Nephron progenitor cell (in vitro differentiated cells): ENCODE data around the gene RHOBTB3.

Experiments used
- DNase-seq: peaks from one replicate; pipeline ENCODE4 v3.0.0; 2021
- H3K27ac Mint-ChIP-seq: 2 replicates; pipeline ENCODE4 v1.8.0; 2021; ENCODE audit warnings: mild to moderate bottlenecking, moderate library complexity, mixed read lengths
- H3K27me3 Mint-ChIP-seq: 2 replicates; pipeline ENCODE4 v1.8.0; 2021; ENCODE audit warnings: mild to moderate bottlenecking, low read depth, mixed read lengths; ENCODE audit not compliant: poor library complexity
- H3K36me3 Mint-ChIP-seq: 2 replicates; pipeline ENCODE4 v1.8.0; 2021; ENCODE audit warnings: low read depth, mixed read lengths
- H3K4me1 Mint-ChIP-seq: 2 replicates; pipeline ENCODE4 v1.8.0; 2021; ENCODE audit warnings: mixed read lengths
- H3K4me3 Mint-ChIP-seq: 2 replicates; pipeline ENCODE4 v1.8.0; 2021; ENCODE audit warnings: mild to moderate bottlenecking, moderate library complexity, mixed read lengths
- H3K9me3 Mint-ChIP-seq: 2 replicates; pipeline ENCODE4 v1.8.0; 2021; ENCODE audit warnings: mild to moderate bottlenecking, moderate library complexity, mixed read lengths
- CTCF ChIP-seq: fragments of 200-600 bp; sonication (generic); IDR thresholded peaks from 2 replicates; pipeline ENCODE4 v1.5.0; 2021; ENCODE audit warnings: antibody characterized with exemption

Gene RHOBTB3

DNA sequence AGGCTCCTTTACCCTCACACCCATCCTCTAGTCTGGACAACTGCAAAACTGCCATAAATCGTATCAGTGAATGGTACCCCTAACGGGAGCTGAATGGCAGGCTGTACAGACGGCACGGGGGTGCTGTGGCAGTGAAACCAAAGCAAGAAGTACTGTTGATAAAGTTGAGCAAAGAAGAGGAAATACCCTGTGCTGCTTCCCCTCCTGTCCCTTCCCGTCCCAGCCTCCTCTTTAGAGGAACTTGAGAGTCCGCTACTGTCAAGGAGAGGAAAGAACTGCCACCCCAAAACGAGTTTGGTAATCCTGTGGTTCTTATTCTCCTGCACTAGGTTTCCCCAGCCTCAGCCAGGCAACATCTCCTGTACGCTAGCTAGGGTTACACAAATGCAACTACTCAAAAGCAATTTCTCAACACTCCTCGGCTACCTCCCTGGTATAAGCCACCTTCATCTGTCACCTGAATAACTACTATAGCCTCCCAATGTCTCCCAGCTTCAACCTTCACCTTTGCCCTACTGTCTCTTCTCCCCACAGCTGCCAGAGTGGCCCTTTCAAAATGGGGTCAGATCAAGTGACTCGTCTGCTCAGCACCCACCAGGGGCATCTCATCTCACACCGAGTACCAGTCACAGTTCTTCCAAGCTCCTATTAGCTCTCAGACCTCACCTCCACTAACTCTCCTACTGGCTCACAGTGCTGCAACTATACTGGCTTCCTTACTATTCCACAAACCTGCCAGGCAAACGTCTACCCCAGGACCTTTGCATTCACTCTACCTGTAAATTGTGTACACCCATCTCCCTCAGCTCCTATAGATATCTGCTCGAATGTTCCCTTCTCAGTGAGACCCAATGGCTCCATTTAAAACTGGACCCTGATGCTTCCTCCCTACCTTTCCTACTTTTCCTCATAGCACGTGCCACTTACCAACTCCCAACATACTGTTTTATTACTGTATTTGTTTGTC is 87.3 kb downstream of the RHOBTB3 start:
- H3K4me1 Mint-ChIP-seq, result peaks cover 55% of the 10 kb centered on the region
- no peaks in the 10 kb centered on the region for H3K27me3 Mint-ChIP-seq
- H3K4me3 Mint-ChIP-seq, result peak overlapping the region; percentile 51
- peaks cover 26% of the 10 kb centered on the region for H3K36me3 Mint-ChIP-seq
- H3K9me3 Mint-ChIP-seq, result no peaks in the 10 kb centered on the region
- TF ChIP-seq CTCF, result no peak
- DNase-seq, result no peak
- H3K27ac Mint-ChIP-seq, result peak overlapping the region; percentile 76

DNA sequence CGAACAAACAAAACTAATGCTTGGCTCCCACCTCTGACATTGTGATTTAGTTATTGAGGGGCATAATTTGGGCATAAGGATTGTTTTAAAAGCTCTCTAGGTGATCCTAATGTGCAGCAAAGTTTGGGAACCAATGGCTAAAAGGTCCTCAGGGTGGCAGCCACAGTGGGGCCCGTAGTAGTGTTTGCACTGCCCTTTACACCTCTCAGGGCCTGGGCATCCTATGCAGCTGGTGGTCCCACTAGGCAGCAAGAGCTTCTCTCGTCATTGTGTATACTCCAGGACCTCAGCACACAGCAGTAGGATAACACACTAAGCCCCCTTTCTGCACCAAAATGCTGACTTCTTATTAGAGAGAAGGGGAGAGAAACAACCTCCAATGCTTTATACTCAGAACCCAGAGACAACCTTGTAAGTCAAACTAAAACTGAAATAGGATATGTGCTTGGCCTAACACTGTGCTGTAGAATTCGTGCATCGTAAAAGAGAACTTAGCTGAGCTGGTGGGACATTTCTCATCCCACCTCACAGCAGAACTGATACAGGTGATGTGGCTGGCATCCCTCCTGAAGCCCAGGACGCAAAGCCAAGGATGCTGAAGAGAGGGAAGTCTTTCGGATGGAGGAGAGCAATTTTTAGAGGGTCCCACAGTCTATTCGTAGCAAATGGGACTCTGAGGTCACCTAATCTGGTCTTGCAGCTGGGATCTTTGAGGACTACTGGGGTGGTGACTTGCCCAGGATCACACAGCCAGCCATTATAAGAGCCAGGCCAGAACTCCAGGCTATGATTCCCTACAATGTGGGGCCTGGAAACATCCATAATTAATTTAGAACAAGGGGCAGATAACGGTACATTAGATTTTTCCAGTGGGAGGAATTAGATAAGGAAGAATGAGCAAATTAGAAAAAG is 90.2 kb downstream of the RHOBTB3 start:
- no peak for DNase-seq
- Mint-ChIP-seq H3K27ac (peak overlapping the region; percentile 96), H3K36me3 (peaks cover 2% of the 10 kb centered on the region), H3K9me3 (no peaks in the 10 kb centered on the region), H3K27me3 (peaks cover 4% of the 10 kb centered on the region), H3K4me3 (peak overlapping the region; percentile 94), H3K4me1 (peaks cover 74% of the 10 kb centered on the region)
- no peak for TF ChIP-seq CTCF

- no peaks in the 10 kb centered on the region for H3K9me3 Mint-ChIP-seq
- H3K36me3 Mint-ChIP-seq, result no peaks in the 10 kb centered on the region
- peak overlapping the region; percentile 96 for H3K27ac Mint-ChIP-seq
- H3K4me1 Mint-ChIP-seq, result peaks cover 69% of the 10 kb centered on the region
- DNase-seq, result peak; percentile 65
- H3K4me3 Mint-ChIP-seq, result peak overlapping the region; percentile 94
- H3K27me3 Mint-ChIP-seq, result peaks cover 4% of the 10 kb centered on the region
- TF ChIP-seq CTCF, result no peak
Measured at GRCh38 chr5:95822043-95822541, 91.0 kb downstream of the RHOBTB3 start.

DNA sequence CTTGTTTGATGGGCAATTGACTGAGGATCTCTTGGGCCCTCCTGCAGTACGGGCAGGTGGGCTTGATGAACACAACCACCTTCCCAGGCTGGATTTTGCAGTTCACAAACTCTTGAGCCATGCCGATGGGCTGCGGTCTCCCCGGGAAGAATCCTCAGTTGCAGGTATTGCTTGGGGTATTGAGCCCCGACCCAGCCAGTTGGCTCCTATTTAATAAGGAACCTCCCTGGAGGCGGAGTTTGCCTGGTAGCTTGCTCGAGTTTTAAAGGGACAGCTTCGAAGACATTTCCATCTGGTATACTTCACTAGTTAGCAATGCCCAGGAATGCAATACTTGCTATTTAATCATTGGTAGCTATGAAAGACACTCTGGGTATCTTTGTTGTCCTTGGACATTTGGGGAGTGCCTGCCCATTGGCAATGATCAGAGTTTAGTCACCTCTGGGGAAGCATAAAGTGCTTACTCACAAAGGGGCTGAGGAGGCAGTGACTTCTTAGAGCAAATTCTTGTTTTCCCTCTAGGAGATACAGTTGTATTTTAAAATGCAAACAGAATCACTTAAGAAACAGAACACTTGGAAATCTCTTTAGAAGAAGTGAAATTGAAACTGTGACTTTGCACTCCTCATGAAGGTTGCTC is 91.5 kb downstream of the RHOBTB3 start, which contains the start of gene GLRX:
TSS of gene GLRX (minus strand) at position 185 of the 640 bp plus-strand sequence. CDS start at position 121, 64 bp downstream.
- Mint-ChIP-seq H3K27ac (peak within 1 kb of the TSS; percentile 96), H3K9me3 (no peaks in the 10 kb centered on the region), H3K4me1 (peaks cover 69% of the 10 kb centered on the region), H3K27me3 (peaks cover 4% of the 10 kb centered on the region), H3K36me3 (no peaks in the 10 kb centered on the region), H3K4me3 (peak within 1 kb of the TSS; percentile 94)
- TF ChIP-seq CTCF, result no peak
- peak; percentile 48 for DNase-seq

DNA sequence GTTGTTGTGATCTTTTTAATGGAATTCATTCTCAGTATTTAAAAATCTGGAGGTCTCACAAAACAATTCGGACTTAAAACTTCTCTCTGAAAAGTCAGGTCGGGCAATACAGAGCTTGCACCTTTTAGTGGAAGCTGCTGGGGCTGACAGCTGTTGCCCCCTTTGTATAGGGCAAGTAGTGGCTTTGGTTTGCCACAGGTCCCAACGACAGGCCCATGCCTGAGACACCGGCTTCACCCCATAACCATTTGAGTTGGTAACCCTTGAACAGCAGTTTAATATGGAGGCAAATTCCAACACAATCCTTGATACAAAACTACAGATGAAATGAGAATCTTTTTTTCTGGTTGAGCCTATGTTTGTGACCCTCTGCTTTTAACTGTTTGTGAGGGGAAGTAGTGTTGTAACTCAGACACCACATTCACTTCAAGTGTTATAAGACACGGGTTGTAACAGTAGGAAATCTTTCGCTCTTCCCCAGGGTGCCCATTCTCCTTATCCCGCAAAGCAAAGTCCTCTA is 92.1 kb downstream of the RHOBTB3 start:
- TF ChIP-seq CTCF, result no peak
- Mint-ChIP-seq H3K4me1 (peaks cover 66% of the 10 kb centered on the region), H3K9me3 (no peaks in the 10 kb centered on the region), H3K27ac (peak overlapping the region; percentile 46), H3K4me3 (peak overlapping the region; percentile 94), H3K27me3 (peaks cover 4% of the 10 kb centered on the region), H3K36me3 (no peaks in the 10 kb centered on the region)
- DNase-seq, result no peak
